Astrocyte of the cerebellum (primary cell): ENCODE results near the gene MDFI.

Experiments
- DNase-seq: peaks from one replicate; pipeline ENCODE4 v3.0.0-alpha.2; 2011; ENCODE audit warnings: low read depth
- H3K4me3 ChIP-seq: 2 replicates; pipeline ENCODE4 v1.5.1; 2011; ENCODE audit warnings: mild to moderate bottlenecking, low read depth, low read length, moderate library complexity
- in situ Hi-C: cut with HindIII; loops from 2 replicates; pipeline ENCODE4 v1.10.0; 2017; ENCODE audit warnings: low sequenced_read_pairs
- TF ChIP-seq, protein P1 (sequence below): IDR thresholded peaks from 2 replicates; pipeline ENCODE4 v1.5.1; 2012; ENCODE audit warnings: low read length, low read depth, moderate library complexity, mild to moderate bottlenecking; ENCODE audit errors: missing control alignments

The MDFI gene

DNA sequence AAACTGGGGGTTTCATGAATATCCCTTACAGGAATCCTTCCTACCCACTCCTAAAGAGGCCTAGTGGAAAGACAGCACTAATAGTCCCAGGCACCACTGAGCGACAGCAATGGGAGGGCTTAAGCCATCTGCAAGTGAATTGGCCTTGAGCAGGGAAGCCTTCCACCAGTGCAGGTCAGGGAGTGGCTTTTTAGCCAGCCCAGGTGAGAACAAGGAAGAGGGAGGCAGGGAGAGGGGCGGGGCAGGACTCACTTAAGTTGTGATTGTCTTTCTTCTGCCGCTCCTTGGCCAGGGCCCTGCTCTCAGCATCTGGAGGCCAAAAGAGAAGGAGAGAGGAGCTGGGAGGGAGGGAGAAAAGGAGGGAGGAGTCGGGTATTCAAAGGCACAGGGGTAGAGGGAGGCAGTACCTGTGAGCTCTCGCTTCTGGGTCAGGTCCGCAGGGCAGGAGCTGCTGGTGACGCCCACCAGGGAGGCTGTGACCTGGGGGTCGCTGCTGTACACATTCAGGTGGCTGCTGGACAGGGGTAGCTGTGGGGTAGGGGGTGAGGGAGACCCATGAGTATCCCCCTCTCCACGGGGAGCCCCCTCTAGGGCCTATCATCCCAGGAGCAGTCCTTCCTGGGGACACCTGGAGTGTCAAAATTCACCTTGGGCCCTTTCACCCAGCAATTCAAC is 49.4 kb downstream of the MDFI start:
- DNase-seq: no peak
- TF ChIP-seq, protein P1, sequence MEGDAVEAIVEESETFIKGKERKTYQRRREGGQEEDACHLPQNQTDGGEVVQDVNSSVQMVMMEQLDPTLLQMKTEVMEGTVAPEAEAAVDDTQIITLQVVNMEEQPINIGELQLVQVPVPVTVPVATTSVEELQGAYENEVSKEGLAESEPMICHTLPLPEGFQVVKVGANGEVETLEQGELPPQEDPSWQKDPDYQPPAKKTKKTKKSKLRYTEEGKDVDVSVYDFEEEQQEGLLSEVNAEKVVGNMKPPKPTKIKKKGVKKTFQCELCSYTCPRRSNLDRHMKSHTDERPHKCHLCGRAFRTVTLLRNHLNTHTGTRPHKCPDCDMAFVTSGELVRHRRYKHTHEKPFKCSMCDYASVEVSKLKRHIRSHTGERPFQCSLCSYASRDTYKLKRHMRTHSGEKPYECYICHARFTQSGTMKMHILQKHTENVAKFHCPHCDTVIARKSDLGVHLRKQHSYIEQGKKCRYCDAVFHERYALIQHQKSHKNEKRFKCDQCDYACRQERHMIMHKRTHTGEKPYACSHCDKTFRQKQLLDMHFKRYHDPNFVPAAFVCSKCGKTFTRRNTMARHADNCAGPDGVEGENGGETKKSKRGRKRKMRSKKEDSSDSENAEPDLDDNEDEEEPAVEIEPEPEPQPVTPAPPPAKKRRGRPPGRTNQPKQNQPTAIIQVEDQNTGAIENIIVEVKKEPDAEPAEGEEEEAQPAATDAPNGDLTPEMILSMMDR: no peak
- no peak overlapping the region for H3K4me3 ChIP-seq
- in situ Hi-C loops: no loop called here

DNA sequence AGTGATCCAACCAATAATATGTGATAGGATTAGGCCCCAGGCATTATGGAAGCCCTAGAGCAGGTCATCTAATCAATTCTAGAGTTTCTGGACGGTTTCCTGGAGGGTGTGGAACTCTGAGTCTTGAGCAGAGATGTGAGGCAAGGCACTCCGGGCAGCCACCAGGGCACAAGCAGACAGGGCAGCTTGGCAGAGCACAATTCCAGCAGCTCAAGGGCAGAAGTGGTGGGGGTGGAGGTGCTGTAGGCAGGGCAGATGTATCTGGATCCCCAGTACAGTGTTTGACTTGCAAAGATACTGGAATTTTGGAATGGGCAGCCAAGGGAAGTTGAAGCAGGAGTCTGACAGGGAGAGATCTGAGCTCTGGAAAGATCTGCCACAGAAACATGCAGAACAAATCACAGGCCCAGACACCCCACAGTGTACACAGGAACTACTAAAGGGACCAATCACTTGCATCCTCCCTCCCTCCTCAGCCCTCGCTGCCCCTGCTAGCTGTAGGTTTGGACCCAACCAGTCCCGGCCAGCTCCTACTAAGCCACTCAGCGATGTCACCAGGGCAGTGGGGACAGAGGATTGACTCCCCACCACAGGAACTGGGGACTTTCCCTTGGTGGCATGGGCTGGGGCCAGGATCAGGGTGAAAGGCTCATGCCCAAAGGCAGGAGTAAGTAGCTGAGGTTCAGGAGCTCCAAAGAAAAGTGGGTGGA is 50.1 kb downstream of the MDFI start:
- TF ChIP-seq, protein P1: no peak
- DNase-seq: no peak
- H3K4me3 ChIP-seq: no peak overlapping the region
- in situ Hi-C loops: no loop called here

DNA sequence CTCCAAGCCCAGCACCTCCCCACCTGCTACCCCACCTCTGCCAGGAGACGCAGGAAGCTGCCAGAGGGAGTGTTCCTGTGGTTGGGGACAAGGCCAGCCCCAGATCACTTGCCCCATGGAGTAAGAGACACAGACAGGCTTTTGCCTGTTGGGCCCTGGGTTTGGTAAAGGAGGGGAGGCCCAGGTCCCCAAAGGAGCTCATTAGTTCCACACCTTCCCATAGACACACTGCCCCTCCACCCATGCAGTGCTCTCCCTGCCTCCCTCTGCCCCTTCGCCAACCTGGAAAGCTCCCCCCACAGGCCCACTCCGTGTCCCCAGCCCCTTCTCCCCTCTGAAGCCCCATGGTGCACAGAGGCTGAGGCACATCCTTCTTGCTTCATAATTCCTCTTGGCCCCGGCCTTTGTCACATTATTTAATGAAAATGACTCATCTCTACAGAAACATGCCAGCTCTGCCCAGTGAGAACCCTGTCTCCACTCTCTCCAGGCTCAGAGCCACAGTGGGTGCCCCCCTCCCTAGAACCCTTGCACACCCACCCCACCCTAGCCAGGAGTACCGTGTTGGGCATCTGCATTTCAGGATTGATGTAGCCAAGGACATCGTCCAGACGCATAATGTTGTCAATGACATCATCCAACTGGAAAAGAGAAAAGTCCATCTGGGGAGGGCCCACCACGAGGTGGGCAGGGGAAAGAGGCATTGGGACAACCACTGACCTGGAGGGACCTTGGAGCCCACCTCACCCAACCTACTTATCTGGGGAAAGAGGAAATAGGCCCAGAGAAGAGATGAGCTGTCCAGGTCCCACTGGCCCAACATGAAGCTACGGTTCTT is 51.1 kb downstream of the MDFI start:
- in situ Hi-C loops: no loop called here
- TF ChIP-seq, protein P1: no peak
- DNase-seq: no peak
- no peak overlapping the region for H3K4me3 ChIP-seq

DNA sequence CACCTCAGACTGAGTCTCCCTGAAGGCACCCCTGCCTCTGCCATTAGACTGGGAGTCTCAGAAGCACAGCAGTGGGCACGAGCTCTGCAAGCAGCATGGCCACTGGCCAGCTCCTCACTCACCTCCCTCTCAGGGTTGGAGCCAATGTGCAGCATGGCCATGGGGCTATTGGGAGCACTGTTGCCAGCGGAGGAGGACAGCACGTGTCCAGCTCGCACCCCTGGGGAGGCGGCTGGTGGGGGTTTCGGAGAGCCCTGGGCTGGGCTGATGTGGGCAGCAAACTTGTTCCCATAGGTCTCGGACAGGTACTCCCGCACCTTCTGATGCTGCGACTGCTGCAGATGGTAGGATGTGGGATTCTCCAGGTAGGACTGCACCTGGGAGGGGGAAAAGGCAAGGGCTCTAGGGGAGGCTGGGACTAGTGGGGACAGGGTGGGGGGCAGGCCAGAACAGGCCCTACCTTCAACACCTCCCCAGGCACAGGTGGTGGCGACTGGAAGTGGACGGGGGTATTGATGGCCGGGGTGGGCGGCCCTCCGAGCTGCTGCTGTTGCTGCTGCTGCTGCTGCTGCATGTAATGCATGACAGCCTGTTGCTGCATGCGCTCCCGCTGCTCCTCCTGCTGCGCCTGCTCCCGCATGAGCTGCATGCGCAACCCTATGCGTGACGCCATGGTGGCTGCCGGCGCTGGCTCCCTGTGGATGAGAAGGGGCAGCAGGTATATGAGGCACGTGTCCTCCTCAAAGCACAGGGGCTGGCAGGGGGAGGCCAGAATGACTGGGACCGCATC is 52.5 kb downstream of the MDFI start:
- H3K4me3 ChIP-seq: no peak overlapping the region
- TF ChIP-seq, protein P1: no peak

DNA sequence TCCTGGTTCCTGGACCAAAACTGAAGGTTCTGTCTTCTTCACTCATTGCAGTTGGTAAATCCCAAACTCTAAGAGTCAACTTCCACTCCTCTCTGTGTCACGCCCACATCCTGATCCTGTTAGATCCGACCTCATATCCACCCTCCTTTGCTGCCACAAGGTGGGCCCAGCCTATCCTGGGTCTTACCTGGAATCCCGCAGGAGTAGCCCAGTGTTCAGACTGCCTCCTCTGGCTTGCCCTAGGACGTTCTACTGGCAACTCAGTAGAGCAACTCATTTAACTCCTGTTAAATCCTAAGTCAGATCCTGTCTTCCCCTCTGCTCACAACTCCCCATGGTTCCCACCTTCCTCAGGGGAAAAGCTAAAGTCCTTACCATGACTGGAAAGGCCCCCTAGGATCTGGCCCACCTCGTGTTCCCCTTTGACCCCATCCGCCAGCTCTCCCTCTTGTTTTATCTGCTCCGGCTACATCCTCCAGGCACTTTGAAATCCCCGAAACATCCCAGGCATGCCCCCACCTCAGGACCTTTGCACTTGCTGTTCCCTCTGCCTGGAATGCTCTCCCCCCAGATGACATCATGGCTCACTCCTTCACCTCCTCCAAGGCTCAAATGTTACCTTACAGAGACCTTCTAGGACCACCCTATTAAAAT is 53.3 kb downstream of the MDFI start:
- no peak overlapping the region for H3K4me3 ChIP-seq
- TF ChIP-seq, protein P1: no peak
- DNase-seq: no peak
- in situ Hi-C loops: no loop called here

More for the DNA sequence above, 52.5 kb downstream of the MDFI start:
- no peak for DNase-seq
- in situ Hi-C loops: no loop called here
